Measurements from ENCODE around the gene HTT. TPM values are rescaled to one million over a fixed set of nuclear protein-coding genes. Genes with fewer than 3 reads are reported as not detected.

Gene HTT
- total and polyA plus RNA-seq, 4 donors = 8.6 to 39.8 (median 16.4) TPM

DNA sequence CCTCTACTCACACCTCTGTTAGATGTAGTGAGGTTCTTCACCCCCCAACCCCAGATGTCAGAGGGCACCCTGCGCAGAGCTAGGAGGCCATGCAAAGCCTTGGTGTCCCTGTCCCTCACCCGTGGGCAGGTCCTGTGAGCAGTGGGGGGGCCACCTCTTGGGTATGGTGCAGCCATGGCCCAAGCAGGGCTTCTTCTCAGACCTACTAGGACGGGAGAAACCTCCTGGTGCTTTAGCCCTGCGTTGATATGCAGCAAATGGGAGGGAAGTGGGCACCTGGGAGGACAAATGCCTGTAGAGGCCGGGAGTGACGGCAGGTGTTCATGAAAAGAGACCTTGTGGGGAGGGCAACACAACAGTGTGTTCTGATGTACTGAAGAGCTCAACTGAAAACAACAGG lies 136.0 kb downstream of the HTT start:
- Histone ChIP-seq H3K27me3 (ENCODE audit: control insufficient read depth in 4 of 4, insufficient read depth in 4 of 4, low read length in 3 of 4) (no peaks in the 10 kb centered on the region), H3K4me3 (ENCODE audit: low read depth in 1 of 3, low read length in 3 of 3) (no peak overlapping the region), H3K9ac (ENCODE audit: low read depth in 1 of 2, low read length in 2 of 2) (no peak overlapping the region), H3K9me3 (ENCODE audit: control insufficient read depth in 4 of 4, low read length in 3 of 4) (no peaks in the 10 kb centered on the region), H3K27ac (ENCODE audit: low read depth in 1 of 2, low read length in 2 of 2) (no peak overlapping the region), H3K36me3 (ENCODE audit: control insufficient read depth in 4 of 4, insufficient read depth in 3 of 4, low read depth in 1 of 4, low read length in 3 of 4) (peaks cover 14 to 48% (median 43%) of the 10 kb centered on the region in 4 donors), H3K4me1 (ENCODE audit: control insufficient read depth in 4 of 4, insufficient read depth in 4 of 4, low read length in 3 of 4) (peaks cover 4 to 27% (median 25%) of the 10 kb centered on the region in 4 donors)
- DNase-seq (ENCODE audit: low spot score) = no peak
- TF ChIP-seq HNF4G (IDR thresholded peaks at IDR 0.05) (no peak), FOXA2 (IDR thresholded peaks at IDR 0.05) (no peak), RAD21 (IDR thresholded peaks at IDR 0.05) (no peak)
- TF ChIP-seq, protein P1, sequence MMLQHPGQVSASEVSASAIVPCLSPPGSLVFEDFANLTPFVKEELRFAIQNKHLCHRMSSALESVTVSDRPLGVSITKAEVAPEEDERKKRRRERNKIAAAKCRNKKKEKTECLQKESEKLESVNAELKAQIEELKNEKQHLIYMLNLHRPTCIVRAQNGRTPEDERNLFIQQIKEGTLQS (IDR thresholded peaks at IDR 0.05) = no peak
- 97% methylated on average over 6 of the region's 6 CpGs for WGBS

- H3K4me3 ChIP-seq (ENCODE audit: low read depth in 1 of 3, low read length in 3 of 3) = no peak overlapping the region
- H3K27ac ChIP-seq (ENCODE audit: low read depth in 1 of 2, low read length in 2 of 2) = no peak overlapping the region
- no peak for DNase-seq (ENCODE audit: low spot score)
- no peaks in the 10 kb centered on the region for H3K27me3 ChIP-seq (ENCODE audit: control insufficient read depth in 4 of 4, insufficient read depth in 4 of 4, low read length in 3 of 4)
- 97% methylated on average over 8 of the region's 8 CpGs for WGBS
- TF ChIP-seq NR2F2 (IDR thresholded peaks at IDR 0.05) (no peak), YY1 (IDR thresholded peaks at IDR 0.05) (no peak), FOXA2 (IDR thresholded peaks at IDR 0.05) (no peak), RAD21 (IDR thresholded peaks at IDR 0.05) (no peak), EGR1 (IDR thresholded peaks at IDR 0.05; ENCODE audit: low read depth in 2 of 2) (no peak), JUND (IDR thresholded peaks at IDR 0.05) (no peak), FOXA1 (IDR thresholded peaks at IDR 0.05) (no peak), TAF1 (conservative IDR thresholded peaks at IDR 0.05) (no peak), GABPA (IDR thresholded peaks at IDR 0.05 in 1 of 2, conservative IDR thresholded peaks at IDR 0.05 in 1 of 2) (no peak), RXRA (IDR thresholded peaks at IDR 0.05) (no peak), HNF4G (IDR thresholded peaks at IDR 0.05) (no peak), SP1 (IDR thresholded peaks at IDR 0.05) (no peak)
- TF ChIP-seq, protein P2, sequence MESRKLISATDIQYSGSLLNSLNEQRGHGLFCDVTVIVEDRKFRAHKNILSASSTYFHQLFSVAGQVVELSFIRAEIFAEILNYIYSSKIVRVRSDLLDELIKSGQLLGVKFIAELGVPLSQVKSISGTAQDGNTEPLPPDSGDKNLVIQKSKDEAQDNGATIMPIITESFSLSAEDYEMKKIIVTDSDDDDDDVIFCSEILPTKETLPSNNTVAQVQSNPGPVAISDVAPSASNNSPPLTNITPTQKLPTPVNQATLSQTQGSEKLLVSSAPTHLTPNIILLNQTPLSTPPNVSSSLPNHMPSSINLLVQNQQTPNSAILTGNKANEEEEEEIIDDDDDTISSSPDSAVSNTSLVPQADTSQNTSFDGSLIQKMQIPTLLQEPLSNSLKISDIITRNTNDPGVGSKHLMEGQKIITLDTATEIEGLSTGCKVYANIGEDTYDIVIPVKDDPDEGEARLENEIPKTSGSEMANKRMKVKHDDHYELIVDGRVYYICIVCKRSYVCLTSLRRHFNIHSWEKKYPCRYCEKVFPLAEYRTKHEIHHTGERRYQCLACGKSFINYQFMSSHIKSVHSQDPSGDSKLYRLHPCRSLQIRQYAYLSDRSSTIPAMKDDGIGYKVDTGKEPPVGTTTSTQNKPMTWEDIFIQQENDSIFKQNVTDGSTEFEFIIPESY (IDR thresholded peaks at IDR 0.05) = no peak
- TF ChIP-seq, protein P3, sequence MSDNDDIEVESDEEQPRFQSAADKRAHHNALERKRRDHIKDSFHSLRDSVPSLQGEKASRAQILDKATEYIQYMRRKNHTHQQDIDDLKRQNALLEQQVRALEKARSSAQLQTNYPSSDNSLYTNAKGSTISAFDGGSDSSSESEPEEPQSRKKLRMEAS (IDR thresholded peaks at IDR 0.05) = no peak
- TF ChIP-seq, protein P4, sequence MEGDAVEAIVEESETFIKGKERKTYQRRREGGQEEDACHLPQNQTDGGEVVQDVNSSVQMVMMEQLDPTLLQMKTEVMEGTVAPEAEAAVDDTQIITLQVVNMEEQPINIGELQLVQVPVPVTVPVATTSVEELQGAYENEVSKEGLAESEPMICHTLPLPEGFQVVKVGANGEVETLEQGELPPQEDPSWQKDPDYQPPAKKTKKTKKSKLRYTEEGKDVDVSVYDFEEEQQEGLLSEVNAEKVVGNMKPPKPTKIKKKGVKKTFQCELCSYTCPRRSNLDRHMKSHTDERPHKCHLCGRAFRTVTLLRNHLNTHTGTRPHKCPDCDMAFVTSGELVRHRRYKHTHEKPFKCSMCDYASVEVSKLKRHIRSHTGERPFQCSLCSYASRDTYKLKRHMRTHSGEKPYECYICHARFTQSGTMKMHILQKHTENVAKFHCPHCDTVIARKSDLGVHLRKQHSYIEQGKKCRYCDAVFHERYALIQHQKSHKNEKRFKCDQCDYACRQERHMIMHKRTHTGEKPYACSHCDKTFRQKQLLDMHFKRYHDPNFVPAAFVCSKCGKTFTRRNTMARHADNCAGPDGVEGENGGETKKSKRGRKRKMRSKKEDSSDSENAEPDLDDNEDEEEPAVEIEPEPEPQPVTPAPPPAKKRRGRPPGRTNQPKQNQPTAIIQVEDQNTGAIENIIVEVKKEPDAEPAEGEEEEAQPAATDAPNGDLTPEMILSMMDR (IDR thresholded peaks at IDR 0.05; ENCODE audit: low read depth, low read length, missing input control) = no peak
- TF ChIP-seq, protein P1 (IDR thresholded peaks at IDR 0.05) = no peak
- TF ChIP-seq, protein P5, sequence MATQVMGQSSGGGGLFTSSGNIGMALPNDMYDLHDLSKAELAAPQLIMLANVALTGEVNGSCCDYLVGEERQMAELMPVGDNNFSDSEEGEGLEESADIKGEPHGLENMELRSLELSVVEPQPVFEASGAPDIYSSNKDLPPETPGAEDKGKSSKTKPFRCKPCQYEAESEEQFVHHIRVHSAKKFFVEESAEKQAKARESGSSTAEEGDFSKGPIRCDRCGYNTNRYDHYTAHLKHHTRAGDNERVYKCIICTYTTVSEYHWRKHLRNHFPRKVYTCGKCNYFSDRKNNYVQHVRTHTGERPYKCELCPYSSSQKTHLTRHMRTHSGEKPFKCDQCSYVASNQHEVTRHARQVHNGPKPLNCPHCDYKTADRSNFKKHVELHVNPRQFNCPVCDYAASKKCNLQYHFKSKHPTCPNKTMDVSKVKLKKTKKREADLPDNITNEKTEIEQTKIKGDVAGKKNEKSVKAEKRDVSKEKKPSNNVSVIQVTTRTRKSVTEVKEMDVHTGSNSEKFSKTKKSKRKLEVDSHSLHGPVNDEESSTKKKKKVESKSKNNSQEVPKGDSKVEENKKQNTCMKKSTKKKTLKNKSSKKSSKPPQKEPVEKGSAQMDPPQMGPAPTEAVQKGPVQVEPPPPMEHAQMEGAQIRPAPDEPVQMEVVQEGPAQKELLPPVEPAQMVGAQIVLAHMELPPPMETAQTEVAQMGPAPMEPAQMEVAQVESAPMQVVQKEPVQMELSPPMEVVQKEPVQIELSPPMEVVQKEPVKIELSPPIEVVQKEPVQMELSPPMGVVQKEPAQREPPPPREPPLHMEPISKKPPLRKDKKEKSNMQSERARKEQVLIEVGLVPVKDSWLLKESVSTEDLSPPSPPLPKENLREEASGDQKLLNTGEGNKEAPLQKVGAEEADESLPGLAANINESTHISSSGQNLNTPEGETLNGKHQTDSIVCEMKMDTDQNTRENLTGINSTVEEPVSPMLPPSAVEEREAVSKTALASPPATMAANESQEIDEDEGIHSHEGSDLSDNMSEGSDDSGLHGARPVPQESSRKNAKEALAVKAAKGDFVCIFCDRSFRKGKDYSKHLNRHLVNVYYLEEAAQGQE (IDR thresholded peaks at IDR 0.05) = no peak
- H3K9ac ChIP-seq (ENCODE audit: low read depth in 1 of 2, low read length in 2 of 2) = no peak overlapping the region
- H3K9me3 ChIP-seq (ENCODE audit: control insufficient read depth in 4 of 4, low read length in 3 of 4) = no peaks in the 10 kb centered on the region
- H3K4me1 ChIP-seq (ENCODE audit: control insufficient read depth in 4 of 4, insufficient read depth in 4 of 4, low read length in 3 of 4) = peaks cover 1 to 14% (median 13%) of the 10 kb centered on the region in 4 donors
- peaks cover 16 to 54% (median 48%) of the 10 kb centered on the region in 4 donors for H3K36me3 ChIP-seq (ENCODE audit: control insufficient read depth in 4 of 4, insufficient read depth in 3 of 4, low read depth in 1 of 4, low read length in 3 of 4)
Observed at GRCh38 chr4:3211866-3212265, 137.4 kb downstream of the HTT start.
